NCI-H460 (cell line): ENCODE data around the gene COX5B. TPM values are rescaled to one million over a fixed set of nuclear protein-coding genes. Genes with fewer than 3 reads are reported as not detected.

Experiments used
- DNase-seq: peaks from one replicate; pipeline ENCODE4 v3.0.0-alpha.2; 2016; ENCODE audit warnings: low read depth; ENCODE audit errors: extremely low read depth
- total RNA-seq: library from RNA; depleted of rRNA; stranded (reverse); fragments of >200 nt; shearing (Covaris generic); gene quantifications from 2 replicates; pipeline ENCODE4 v1.2.3, GENCODE V29; 2014

COX5B gene
- total RNA-seq, 1 experiment from 2014 or later, result 533 TPM

DNA sequence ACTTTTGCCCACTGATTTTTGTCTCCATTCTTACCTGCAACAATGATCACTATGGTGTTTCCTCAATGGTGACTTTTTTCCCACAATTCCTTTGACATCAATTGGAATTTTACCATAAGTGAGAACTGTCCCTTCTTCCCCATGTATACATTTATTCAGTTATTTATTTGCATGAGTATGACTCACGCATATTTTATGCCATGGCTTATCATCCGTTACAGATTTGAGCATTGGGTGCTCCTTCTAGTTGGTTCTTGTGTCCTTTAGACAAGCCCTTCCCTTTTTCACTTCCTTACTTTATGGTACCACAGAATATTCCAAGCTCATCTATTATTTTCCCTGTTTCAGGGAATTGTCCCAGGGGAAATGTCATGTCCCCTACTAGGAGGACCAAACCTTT is 7.6 kb downstream of the COX5B start:
- no peak for DNase-seq

GRCh38 chr2:97653874-97654273 is 8.0 kb downstream of the COX5B start:
- DNase-seq, result no peak

- DNase-seq, result no peak
These were observed 8.4 kb downstream of the COX5B start for GRCh38 chr2:97654309-97654708.

DNA sequence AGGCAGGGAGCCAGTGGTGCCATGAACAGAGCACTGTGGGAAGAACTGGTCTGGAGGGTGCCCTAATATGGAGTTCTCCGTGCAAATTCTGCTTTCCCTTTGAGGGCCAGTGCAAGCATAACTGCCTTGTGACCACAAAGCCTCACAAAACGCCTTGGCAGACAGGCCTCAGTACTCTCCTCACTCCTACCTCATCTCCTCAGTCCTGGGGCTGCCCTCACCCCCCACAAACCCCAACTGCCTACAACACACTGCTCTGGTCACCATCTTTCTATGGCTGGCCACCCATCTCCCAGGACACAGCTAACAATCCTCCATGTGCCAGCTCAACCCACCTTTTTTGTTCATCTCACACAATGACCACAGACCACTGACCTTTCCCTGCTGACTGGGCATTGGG is 8.9 kb downstream of the COX5B start:
- no peak for DNase-seq

GRCh38 chr2:97656129-97656755 is 10.4 kb downstream of the COX5B start:
- DNase-seq, result no peak

- DNase-seq, result no peak
These were observed 11.2 kb downstream of the COX5B start for GRCh38 chr2:97656905-97657587.

GRCh38 chr2:97657986-97658690 is 12.3 kb downstream of the COX5B start:
- DNase-seq, result no peak

DNA sequence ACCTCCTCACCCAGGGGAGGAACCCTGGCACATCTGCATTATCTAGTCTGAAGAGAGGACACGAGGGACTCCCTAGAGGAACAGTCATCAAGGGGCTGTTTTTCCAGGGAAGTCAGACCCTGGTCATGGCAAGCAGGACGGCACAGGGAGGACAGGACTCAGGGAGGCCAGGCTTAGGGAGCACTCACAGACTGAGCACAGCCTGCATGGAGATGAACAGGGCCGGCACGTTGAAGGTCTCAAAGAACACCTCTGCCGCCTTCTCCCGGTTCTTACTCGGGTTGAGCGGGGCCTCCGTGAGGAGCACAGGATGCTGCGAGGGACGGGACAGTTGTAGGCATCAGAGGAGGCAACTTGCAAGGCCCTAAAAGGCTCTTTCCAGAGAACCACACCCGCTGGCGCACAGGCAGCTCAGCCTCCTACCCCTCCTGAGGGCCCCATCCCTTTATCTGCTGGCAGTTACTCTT is 12.9 kb downstream of the COX5B start:
- no peak for DNase-seq

GRCh38 chr2:97659256-97660043 is 13.6 kb downstream of the COX5B start:
- DNase-seq, result no peak

DNA sequence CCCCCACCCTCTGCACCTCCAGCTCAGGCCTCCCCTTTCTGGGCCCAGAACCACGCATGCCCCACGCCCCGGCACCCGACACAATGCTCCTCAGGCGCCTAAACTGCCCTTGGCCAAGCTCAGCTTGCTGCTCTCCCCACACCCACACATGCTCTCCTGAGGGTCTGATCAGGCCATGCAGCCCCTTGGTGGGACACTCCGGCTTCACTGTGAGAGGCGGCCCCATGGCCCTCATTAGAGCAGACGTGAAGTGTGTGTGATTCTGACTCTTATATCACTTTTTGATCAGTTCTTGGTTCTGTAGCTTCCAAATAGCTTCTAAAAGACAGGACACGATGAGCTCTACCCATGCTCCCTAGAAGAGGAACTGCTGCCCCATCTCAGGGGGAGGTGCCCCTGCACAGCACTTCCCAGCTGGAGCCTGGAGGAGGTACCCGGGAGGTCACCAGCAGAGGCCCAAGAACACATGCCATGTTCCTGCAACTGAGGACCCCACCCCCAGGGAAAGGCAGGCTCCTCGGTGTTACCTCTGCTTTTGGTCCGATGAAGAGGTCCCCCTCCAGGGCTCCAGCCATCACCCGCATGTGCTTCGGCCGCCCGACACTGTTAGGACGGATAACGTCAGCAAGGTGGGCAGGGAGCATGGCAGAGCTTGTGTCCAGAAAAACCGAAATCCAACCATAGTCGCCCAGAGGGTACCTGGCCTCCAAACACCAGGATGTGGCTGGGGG is 14.3 kb downstream of the COX5B start:
- no peak for DNase-seq

GRCh38 chr2:97660775-97661389 is 15.0 kb downstream of the COX5B start:
- DNase-seq, result no peak

DNA sequence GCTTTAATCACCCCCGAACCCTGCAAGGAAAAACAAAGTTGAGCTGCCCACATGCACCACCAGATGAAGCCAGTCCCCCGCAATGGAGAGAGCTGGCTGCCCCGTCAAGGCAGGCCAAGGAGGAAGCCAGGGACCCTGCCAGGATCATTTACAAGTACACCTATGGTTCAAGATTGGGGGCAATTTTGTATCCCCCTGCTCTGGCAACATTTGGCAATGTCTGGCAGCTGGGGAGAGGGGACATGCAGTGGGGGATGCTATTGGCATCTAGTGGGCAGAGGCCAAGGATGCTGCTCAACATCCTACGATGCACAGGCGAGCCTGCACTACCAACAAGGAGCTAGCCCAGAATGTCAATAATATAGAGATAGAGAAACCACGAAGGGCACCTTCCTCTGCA is 16.1 kb downstream of the COX5B start:
- no peak for DNase-seq

GRCh38 chr2:97662386-97662894 is 16.6 kb downstream of the COX5B start:
- DNase-seq, result no peak

DNA sequence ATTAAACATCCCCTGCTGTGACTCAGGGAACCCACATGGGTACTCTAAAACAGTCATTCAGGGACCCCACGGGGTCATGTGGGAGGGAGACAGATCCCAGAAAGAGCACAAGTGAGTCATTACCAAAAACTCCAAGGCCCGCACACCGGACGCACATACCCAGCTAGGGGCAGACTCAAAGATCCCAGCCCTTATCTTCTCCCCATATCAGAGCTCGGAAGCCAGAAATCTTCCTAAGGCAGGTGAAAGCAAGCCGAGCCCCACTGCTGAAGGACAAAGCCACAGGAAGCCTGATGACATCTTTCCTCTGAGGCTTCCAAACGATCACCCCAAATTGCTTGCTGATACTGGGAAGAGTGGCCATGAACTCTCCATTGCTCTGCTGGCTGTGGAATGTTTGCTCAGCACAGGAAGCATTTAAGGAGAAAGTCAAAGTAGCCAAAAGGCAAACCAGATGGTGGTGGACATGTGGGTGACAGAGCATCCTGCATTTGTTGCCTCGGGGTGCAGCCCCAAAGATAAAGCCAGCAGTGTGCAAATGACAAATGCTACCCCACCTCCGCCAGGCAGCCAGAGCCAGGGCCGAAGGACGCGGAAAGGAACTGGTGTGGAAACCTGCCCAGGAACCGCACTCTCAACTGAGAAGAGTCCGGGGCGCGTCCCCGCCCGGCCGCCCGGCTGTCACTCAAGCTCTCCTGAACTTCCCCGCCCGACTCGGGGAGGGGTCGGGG is 17.2 kb downstream of the COX5B start:
- peak; percentile 33 for DNase-seq

DNA sequence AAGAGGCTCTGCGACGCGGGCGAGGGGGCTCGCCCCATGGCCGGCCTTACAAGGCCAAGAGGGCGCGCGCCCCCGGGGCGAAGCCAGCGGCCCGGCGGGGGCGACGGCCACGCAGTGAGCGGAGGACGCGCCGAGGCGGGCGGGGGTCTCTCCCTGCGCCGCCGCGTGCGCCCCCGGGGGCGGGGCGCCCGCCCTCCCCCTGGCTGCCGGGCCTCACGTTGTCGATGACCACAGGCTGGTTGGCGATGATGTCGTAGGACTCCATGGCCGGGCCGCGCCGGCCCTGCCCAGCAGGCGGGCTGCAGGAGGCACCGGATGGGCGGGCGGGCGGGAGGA is 17.7 kb downstream of the COX5B start:
- DNase-seq, result no peak

DNA sequence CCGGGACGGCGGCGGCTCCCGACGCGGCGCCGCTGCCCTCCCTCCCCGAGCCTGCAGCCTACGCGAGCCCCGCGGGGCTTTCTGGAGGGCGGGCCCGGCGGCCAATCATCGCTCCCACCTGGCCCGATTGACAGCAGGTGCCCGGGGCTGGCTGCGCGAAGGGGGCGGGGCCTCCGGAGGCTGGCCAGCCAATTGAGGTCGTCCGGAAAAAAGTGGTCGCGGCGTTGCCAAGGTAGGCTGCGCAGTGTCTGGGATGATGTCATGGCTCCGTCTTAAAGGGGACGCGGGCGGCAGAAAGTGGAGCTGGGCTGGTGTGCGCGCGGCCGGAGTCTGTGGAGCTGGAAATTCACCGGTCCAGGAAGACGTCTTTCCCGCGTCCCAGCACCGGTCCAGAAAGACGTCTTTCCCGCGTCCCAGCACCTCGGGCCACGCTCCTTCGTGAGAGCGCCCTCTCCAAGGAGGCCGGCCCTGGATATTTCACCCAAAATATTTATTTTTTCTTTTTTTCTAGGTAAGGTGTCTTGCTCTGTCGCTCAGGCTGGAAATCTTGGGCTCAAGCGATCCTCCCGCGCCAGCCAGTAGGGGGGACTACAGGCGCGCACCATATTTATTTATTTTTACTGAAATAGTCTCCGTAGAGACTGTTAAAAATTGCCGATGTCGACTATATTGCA is 18.2 kb downstream of the COX5B start, which contains the start of gene ACTR1B:
ACTR1B (minus strand) TSS at position 83 of the 674 bp plus-strand sequence. CDS start 154 bp downstream, outside the sequence.
- DNase-seq, result peak; percentile 97

- no peak for DNase-seq
These were observed 18.7 kb downstream of the COX5B start for GRCh38 chr2:97664636-97664970.

- no peak for DNase-seq
These were observed 23.6 kb downstream of the COX5B start, which contains the start of gene C2orf92 for GRCh38 chr2:97669448-97669847. Gene C2orf92 (plus strand): TSS chr2:97669713. CDS start chr2:97669789, 76 bp downstream.
